H9 (cell line): ENCODE measurements around the gene LINGO3. TPM values are rescaled to one million over a fixed set of nuclear protein-coding genes. Genes with fewer than 3 reads are reported as not detected.

ENCODE experiments used
- DNase-seq: peaks from one replicate; pipeline ENCODE4 v3.0.0-alpha.2; 2017
- H2AFZ ChIP-seq: one replicate; pipeline ENCODE4 v1.6.1; 2013; ENCODE audit warnings: mild to moderate bottlenecking, low read length, control low read depth, moderate library complexity
- H2AK5ac ChIP-seq: 2 replicates; pipeline ENCODE4 v1.6.1; 2013; ENCODE audit warnings: low read length, control low read depth, mixed read lengths; ENCODE audit not compliant: insufficient read length
- H2BK120ac ChIP-seq: one replicate; pipeline ENCODE4 v1.6.1; 2013; ENCODE audit warnings: low read depth, mild to moderate bottlenecking, low read length, control low read depth, inconsistent platforms; ENCODE audit not compliant: poor library complexity, severe bottlenecking
- H2BK12ac ChIP-seq: 2 replicates; pipeline ENCODE4 v1.6.1; 2013; ENCODE audit warnings: low read length, control low read depth, mixed read lengths, low read depth; ENCODE audit not compliant: insufficient read length
- H2BK15ac ChIP-seq: 2 replicates; pipeline ENCODE4 v1.6.1; 2013; ENCODE audit warnings: low read depth, low read length, control low read depth
- H2BK20ac ChIP-seq: one replicate; pipeline ENCODE4 v1.6.1; 2013; ENCODE audit warnings: low read depth, mild to moderate bottlenecking, low read length, control low read depth, inconsistent platforms; ENCODE audit not compliant: poor library complexity, severe bottlenecking
- H2BK5ac ChIP-seq: 2 replicates; pipeline ENCODE4 v1.6.1; 2013; ENCODE audit warnings: low read length, control low read depth, mixed read lengths; ENCODE audit not compliant: insufficient read length
- H3K14ac ChIP-seq: 2 replicates; pipeline ENCODE4 v1.6.1; 2013; ENCODE audit warnings: low read length, control low read depth; ENCODE audit not compliant: insufficient read depth
- H3K18ac ChIP-seq: 2 replicates; pipeline ENCODE4 v1.6.1; 2013; ENCODE audit warnings: low read depth, mild to moderate bottlenecking, mixed read lengths, low read length, control low read depth; ENCODE audit not compliant: insufficient read length
- H3K23ac ChIP-seq: 2 replicates; pipeline ENCODE4 v1.6.1; 2013; ENCODE audit warnings: low read length, control low read depth, mixed read lengths, low read depth; ENCODE audit not compliant: insufficient read length
- H3K23me2 ChIP-seq: 2 replicates; pipeline ENCODE4 v1.6.1; 2013; ENCODE audit warnings: low read depth, mild to moderate bottlenecking, mixed read lengths, low read length, control low read depth; ENCODE audit not compliant: insufficient read length, poor library complexity, severe bottlenecking
- H3K27ac ChIP-seq: 2 replicates; pipeline ENCODE4 v1.5.1; 2013; ENCODE audit warnings: low read length, control low read depth, mixed read lengths, low read depth; ENCODE audit not compliant: insufficient read length
- H3K27me3 ChIP-seq: 2 replicates; pipeline ENCODE4 v1.6.1; 2013; ENCODE audit warnings: low read length, control low read depth, inconsistent platforms; ENCODE audit not compliant: insufficient read depth
- H3K4ac ChIP-seq: 2 replicates; pipeline ENCODE4 v1.6.1; 2013; ENCODE audit warnings: low read depth, mild to moderate bottlenecking, control low read depth, inconsistent platforms, low read length, moderate library complexity
- H3K4me1 ChIP-seq: 2 replicates; pipeline ENCODE4 v1.6.1; 2013; ENCODE audit warnings: low read length, control low read depth, inconsistent platforms; ENCODE audit not compliant: insufficient read depth
- H3K4me2 ChIP-seq: 2 replicates; pipeline ENCODE4 v1.6.1; 2013; ENCODE audit warnings: low read length, control low read depth, mixed read lengths; ENCODE audit not compliant: insufficient read length, insufficient read depth
- H3K56ac ChIP-seq: 2 replicates; pipeline ENCODE4 v1.6.1; 2013; ENCODE audit warnings: low read depth, mild to moderate bottlenecking, mixed read lengths, low read length, control low read depth; ENCODE audit not compliant: insufficient read length
- H3K79me1 ChIP-seq: 2 replicates; pipeline ENCODE4 v1.6.1; 2013; ENCODE audit warnings: low read depth, mild to moderate bottlenecking, moderate library complexity, low read length, control low read depth, inconsistent platforms; ENCODE audit not compliant: insufficient read depth, poor library complexity, severe bottlenecking
- H3K79me2 ChIP-seq: 2 replicates; pipeline ENCODE4 v1.6.1; 2013; ENCODE audit warnings: low read length, control low read depth, inconsistent platforms; ENCODE audit not compliant: insufficient read depth
- H3K9ac ChIP-seq: 2 replicates; pipeline ENCODE4 v1.6.1; 2013; ENCODE audit warnings: low read length, control low read depth, mixed read lengths; ENCODE audit not compliant: insufficient read length; ENCODE audit errors: extremely low read depth
- H3K9me3 ChIP-seq: one replicate; pipeline ENCODE4 v1.6.1; 2013; ENCODE audit warnings: low read depth, low read length, inconsistent platforms; ENCODE audit not compliant: control insufficient read depth
- H3T11ph ChIP-seq: one replicate; pipeline ENCODE4 v1.6.1; 2013; ENCODE audit warnings: mild to moderate bottlenecking, low read length, control low read depth, inconsistent platforms
- H4K20me1 ChIP-seq: one replicate; pipeline ENCODE4 v1.6.1; 2013; ENCODE audit not compliant: control insufficient read depth, insufficient read length, insufficient read depth
- H4K5ac ChIP-seq: 2 replicates; pipeline ENCODE4 v1.6.1; 2013; ENCODE audit warnings: low read depth, mild to moderate bottlenecking, mixed read lengths, low read length, control low read depth; ENCODE audit not compliant: insufficient read length
- H4K8ac ChIP-seq: replicated peaks from 2 replicates; pipeline ENCODE4 v1.6.1; 2013; ENCODE audit warnings: low read length, control low read depth, mixed read lengths, low read depth; ENCODE audit not compliant: insufficient read length
- H4K91ac ChIP-seq: 2 replicates; pipeline ENCODE4 v1.6.1; 2013; ENCODE audit warnings: low read depth, mild to moderate bottlenecking, moderate library complexity, mixed read lengths, low read length, control low read depth; ENCODE audit not compliant: insufficient read length
- H3K27ac Mint-ChIP-seq, 3 experiments: 2 replicates in 2 of 3; 3 replicates in 1 of 3; pipeline ENCODE4 v1.8.0; 2020 to 2021; ENCODE audit warnings: mixed read lengths in 3 of 3, mild to moderate bottlenecking in 1 of 3, moderate library complexity in 1 of 3
- H3K27me3 Mint-ChIP-seq: 2 replicates; pipeline ENCODE4 v1.8.0; 2021; ENCODE audit warnings: low read depth, mild to moderate bottlenecking, moderate library complexity, mixed read lengths
- H3K36me3 Mint-ChIP-seq, 3 experiments: 2 replicates in 2 of 3; 3 replicates in 1 of 3; pipeline ENCODE4 v1.8.0; 2020 to 2021; ENCODE audit warnings: low read depth in 3 of 3, mixed read lengths in 3 of 3; ENCODE audit not compliant: insufficient read depth in 1 of 3
- H3K4me1 Mint-ChIP-seq, 2 experiments: 2 replicates each; pipeline ENCODE4 v1.8.0; 2020; ENCODE audit warnings: mixed read lengths in 2 of 2
- H3K4me3 Mint-ChIP-seq, 2 experiments: 2 replicates in 1 of 2; 3 replicates in 1 of 2; pipeline ENCODE4 v1.8.0; 2020 to 2021; ENCODE audit warnings: mild to moderate bottlenecking in 2 of 2, mixed read lengths in 2 of 2, moderate library complexity in 1 of 2
- H3K9me3 Mint-ChIP-seq, 2 experiments: 2 replicates in 1 of 2; 3 replicates in 1 of 2; pipeline ENCODE4 v1.8.0; 2020; ENCODE audit warnings: mild to moderate bottlenecking in 2 of 2, mixed read lengths in 2 of 2, moderate library complexity in 1 of 2
- WGBS: extraction: QIAGEN DNeasy Blood & Tissue Kit; methylation state at CpG from one replicate; pipeline ENCODE4 v1.1.7; 2013; ENCODE audit warnings: missing lambda C conversion rate, low lambda C conversion rate, mixed read lengths; ENCODE audit not compliant: insufficient read length; ENCODE audit errors: extremely low coverage; 5-methylcytosine and 5-hydroxymethylcytosine counted together
- total RNA-seq: library from RNA; stranded (reverse); gene quantifications from 2 replicates; pipeline ENCODE4 v1.2.1, GENCODE V29; 2021
- TF ChIP-seq, protein P1 (sequence below): fragments of 200-600 bp; sonication (generic); conservative IDR thresholded peaks from 3 replicates; pipeline ENCODE4 v1.8.0; 2021; ENCODE audit warnings: antibody characterized with exemption, mild to moderate bottlenecking

The LINGO3 gene
- total RNA-seq, 1 experiment from 2014 or later: 0.28 TPM

DNA sequence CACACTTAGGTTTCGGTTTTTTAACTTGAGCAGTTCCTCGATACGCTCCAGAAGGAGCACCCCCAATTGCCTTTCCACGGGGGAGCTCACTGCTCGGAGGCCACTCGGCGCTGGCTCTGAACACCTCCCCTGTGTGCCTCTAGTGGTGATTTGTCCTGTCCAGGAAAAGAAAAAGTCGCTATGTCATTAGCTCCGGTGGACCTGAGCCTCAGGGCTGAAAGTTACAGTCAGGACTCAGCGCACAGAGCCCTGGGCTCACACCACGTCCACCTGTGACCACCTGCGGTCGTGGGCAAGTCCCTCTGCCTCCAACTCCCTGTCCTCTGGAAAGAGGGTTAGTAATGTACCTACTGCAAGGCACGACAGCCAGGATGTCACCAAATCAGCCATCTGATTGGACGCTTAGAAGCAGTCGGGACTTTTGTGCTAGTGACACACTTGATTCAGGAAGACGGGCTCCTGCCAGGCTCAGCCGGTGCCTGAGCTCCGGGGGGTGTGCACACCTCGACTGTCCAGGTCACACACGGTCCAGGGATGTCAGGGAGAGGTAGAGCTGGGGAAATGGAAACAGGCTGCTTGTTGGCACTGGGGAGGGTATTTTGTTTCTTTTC is 48.2 kb upstream of the LINGO3 start:
- Histone ChIP-seq H3T11ph (no peak overlapping the region), H2BK120ac (no peak overlapping the region), H4K91ac (no peak overlapping the region), H3K79me1 (no peaks in the 10 kb centered on the region), H4K5ac (no peak overlapping the region), H3K4ac (no peak overlapping the region), H3K27ac (no peak overlapping the region), H3K14ac (no peak overlapping the region), H3K79me2 (no peaks in the 10 kb centered on the region), H2BK12ac (no peak overlapping the region), H4K20me1 (no peaks in the 10 kb centered on the region), H2BK5ac (no peak overlapping the region), H2AFZ (no peak overlapping the region), H3K4me1 (no peaks in the 10 kb centered on the region), H3K56ac (no peak overlapping the region), H4K8ac (no peak overlapping the region), H2AK5ac (no peak overlapping the region), H2BK15ac (no peak overlapping the region), H3K18ac (no peak overlapping the region), H3K23ac (no peak overlapping the region), H3K9ac (no peak overlapping the region), H3K27me3 (no peaks in the 10 kb centered on the region; the same call in 1 of the 2 replicates), H2BK20ac (no peak overlapping the region), H3K23me2 (no peaks in the 10 kb centered on the region), H3K4me2 (no peak overlapping the region), H3K9me3 (no peaks in the 10 kb centered on the region)
- TF ChIP-seq, protein P1, sequence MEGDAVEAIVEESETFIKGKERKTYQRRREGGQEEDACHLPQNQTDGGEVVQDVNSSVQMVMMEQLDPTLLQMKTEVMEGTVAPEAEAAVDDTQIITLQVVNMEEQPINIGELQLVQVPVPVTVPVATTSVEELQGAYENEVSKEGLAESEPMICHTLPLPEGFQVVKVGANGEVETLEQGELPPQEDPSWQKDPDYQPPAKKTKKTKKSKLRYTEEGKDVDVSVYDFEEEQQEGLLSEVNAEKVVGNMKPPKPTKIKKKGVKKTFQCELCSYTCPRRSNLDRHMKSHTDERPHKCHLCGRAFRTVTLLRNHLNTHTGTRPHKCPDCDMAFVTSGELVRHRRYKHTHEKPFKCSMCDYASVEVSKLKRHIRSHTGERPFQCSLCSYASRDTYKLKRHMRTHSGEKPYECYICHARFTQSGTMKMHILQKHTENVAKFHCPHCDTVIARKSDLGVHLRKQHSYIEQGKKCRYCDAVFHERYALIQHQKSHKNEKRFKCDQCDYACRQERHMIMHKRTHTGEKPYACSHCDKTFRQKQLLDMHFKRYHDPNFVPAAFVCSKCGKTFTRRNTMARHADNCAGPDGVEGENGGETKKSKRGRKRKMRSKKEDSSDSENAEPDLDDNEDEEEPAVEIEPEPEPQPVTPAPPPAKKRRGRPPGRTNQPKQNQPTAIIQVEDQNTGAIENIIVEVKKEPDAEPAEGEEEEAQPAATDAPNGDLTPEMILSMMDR: peak; percentile 10; the same call in 1 of the 3 replicates
- Mint-ChIP-seq H3K4me3 (no peak overlapping the region), H3K27ac (no peak overlapping the region), H3K36me3 (peaks cover 0 to 2% (median 0%) of the 10 kb centered on the region in 3 experiments; a peak in 1 of 7 replicates), H3K4me1 (peaks cover 5% of the 10 kb centered on the region in 2 experiments), H3K27me3 (peaks cover 26% of the 10 kb centered on the region), H3K9me3 (no peaks in the 10 kb centered on the region)
- no peak for DNase-seq
- WGBS: no CpG with 5 or more reads among the region's 21 CpGs
